ENCODE measurements around the gene STEAP1B.
"Not testable (repeated sequence)": the region's sequence is repeated elsewhere in the genome, so short reads cannot be mapped to it uniquely, and the experiment has no call there.

- not testable (repeated sequence) for TF ChIP-seq CTCF (conservative IDR thresholded peaks at IDR 0.05; ENCODE audit: low read length); EZH2phosphoT487 (IDR thresholded peaks at IDR 0.05; ENCODE audit: borderline replicate concordance, low read depth, low read length)
Measured at GRCh38 chr7:22433165-22433700, 66.8 kb downstream of the STEAP1B start.
